Chondrocyte (in vitro differentiated cells): Measurements from ENCODE around the gene CSTF1. TPM values are rescaled to one million over a fixed set of nuclear protein-coding genes. Genes with fewer than 3 reads are reported as not detected.
A peak's percentile ranks its signal among the peaks of the same experiment; 100 is the strongest.
"Not testable (repeated sequence)": the region's sequence is repeated elsewhere in the genome, so short reads cannot be mapped to it uniquely, and the experiment has no call there.

ENCODE experiments used
- DNase-seq: peaks from one replicate; pipeline ENCODE4 v3.0.0; 2021; ENCODE audit warnings: mixed read lengths, low spot score
- H3K27ac Mint-ChIP-seq: one replicate; pipeline ENCODE4 v1.8.0; 2021; ENCODE audit warnings: mild to moderate bottlenecking, moderate library complexity, mixed read lengths; ENCODE audit not compliant: unreplicated experiment
- H3K27me3 Mint-ChIP-seq: 2 replicates; pipeline ENCODE4 v1.8.0; 2021; ENCODE audit warnings: low read depth, mixed read lengths
- H3K36me3 Mint-ChIP-seq: 2 replicates; pipeline ENCODE4 v1.8.0; 2021; ENCODE audit warnings: low read depth, mixed read lengths
- H3K4me1 Mint-ChIP-seq: 2 replicates; pipeline ENCODE4 v1.8.0; 2021; ENCODE audit warnings: low read depth, mild to moderate bottlenecking, mixed read lengths
- H3K4me3 Mint-ChIP-seq: one replicate; pipeline ENCODE4 v1.8.0; 2021; ENCODE audit warnings: mild to moderate bottlenecking, moderate library complexity, mixed read lengths; ENCODE audit not compliant: unreplicated experiment
- H3K9me3 Mint-ChIP-seq: 2 replicates; pipeline ENCODE4 v1.8.0; 2021; ENCODE audit warnings: low read depth, mixed read lengths
- CTCF ChIP-seq: fragments of 200-600 bp; sonication (generic); IDR thresholded peaks from 2 replicates; pipeline ENCODE4 v1.5.0; 2021; ENCODE audit warnings: antibody characterized with exemption, mild to moderate bottlenecking, moderate library complexity
- total RNA-seq: library from RNA; stranded (reverse); gene quantifications from 3 replicates; pipeline ENCODE4 v1.2.1, GENCODE V29; 2021

The CSTF1 gene
- total RNA-seq, 1 donor from 2014 or later: 26.0 TPM

GRCh38 chr20:56392881-56393482 is 537 bp downstream of the CSTF1 start:
- peak overlapping the region; percentile 58 for H3K27ac Mint-ChIP-seq
- H3K4me3 Mint-ChIP-seq: no peak overlapping the region
- no peak for DNase-seq
- H3K36me3 Mint-ChIP-seq: peaks cover 8% of the 10 kb centered on the region
- peaks cover 12% of the 10 kb centered on the region for H3K4me1 Mint-ChIP-seq
- no peaks in the 10 kb centered on the region for H3K9me3 Mint-ChIP-seq
- no peaks in the 10 kb centered on the region for H3K27me3 Mint-ChIP-seq
- TF ChIP-seq CTCF: no peak

GRCh38 chr20:56393653-56394052 is 1.2 kb downstream of the CSTF1 start:
- no peak for TF ChIP-seq CTCF
- Mint-ChIP-seq H3K4me3 (no peak overlapping the region), H3K9me3 (no peaks in the 10 kb centered on the region), H3K4me1 (peaks cover 12% of the 10 kb centered on the region), H3K27me3 (no peaks in the 10 kb centered on the region), H3K27ac (peak overlapping the region; percentile 45), H3K36me3 (peaks cover 8% of the 10 kb centered on the region)
- no peak for DNase-seq

GRCh38 chr20:56395166-56395565 is 2.7 kb downstream of the CSTF1 start:
- peaks cover 7% of the 10 kb centered on the region for H3K4me1 Mint-ChIP-seq
- no peaks in the 10 kb centered on the region for H3K9me3 Mint-ChIP-seq
- no peak overlapping the region for H3K4me3 Mint-ChIP-seq
- no peak for TF ChIP-seq CTCF
- H3K36me3 Mint-ChIP-seq: peaks cover 11% of the 10 kb centered on the region
- H3K27me3 Mint-ChIP-seq: no peaks in the 10 kb centered on the region
- H3K27ac Mint-ChIP-seq: no peak overlapping the region
- no peak for DNase-seq

- Mint-ChIP-seq H3K27me3 (no peaks in the 10 kb centered on the region), H3K9me3 (no peaks in the 10 kb centered on the region), H3K36me3 (peaks cover 22% of the 10 kb centered on the region), H3K27ac (no peak overlapping the region), H3K4me1 (peaks cover 6% of the 10 kb centered on the region), H3K4me3 (no peak overlapping the region)
- no peak for DNase-seq
- peak; percentile 93 for TF ChIP-seq CTCF
Measured at GRCh38 chr20:56400001-56400640, 7.7 kb downstream of the CSTF1 start.

GRCh38 chr20:56403465-56403864 is 11.0 kb downstream of the CSTF1 start:
- no peak overlapping the region for H3K4me3 Mint-ChIP-seq
- peaks cover 6% of the 10 kb centered on the region for H3K4me1 Mint-ChIP-seq
- no peaks in the 10 kb centered on the region for H3K9me3 Mint-ChIP-seq
- no peaks in the 10 kb centered on the region for H3K27me3 Mint-ChIP-seq
- H3K36me3 Mint-ChIP-seq: peaks cover 24% of the 10 kb centered on the region
- no peak overlapping the region for H3K27ac Mint-ChIP-seq
- no peak for DNase-seq
- no peak for TF ChIP-seq CTCF

- not testable (repeated sequence) for H3K9me3 Mint-ChIP-seq, H3K27me3 Mint-ChIP-seq, H3K4me3 Mint-ChIP-seq, H3K27ac Mint-ChIP-seq, H3K4me1 Mint-ChIP-seq, DNase-seq
- H3K36me3 Mint-ChIP-seq: peaks cover 22% of the 10 kb centered on the region
Measured at GRCh38 chr20:56405356-56405755, 12.9 kb downstream of the CSTF1 start.
